Measurements from ENCODE around the gene SOCS3.
A peak's percentile ranks its signal among the peaks of the same experiment; 100 is the strongest.

SOCS3 gene

GRCh38 chr17:78390241-78391050, 30.6 kb upstream of the SOCS3 start:
- DNase-seq (ENCODE audit: low spot score): peak; percentile 91

- peak; percentile 44 for DNase-seq (ENCODE audit: low spot score)
These were observed 28.4 kb upstream of the SOCS3 start for GRCh38 chr17:78387977-78388941.

GRCh38 chr17:78384479-78385175, 24.8 kb upstream of the SOCS3 start:
- DNase-seq (ENCODE audit: low spot score): no peak

GRCh38 chr17:78383725-78384471, 24.0 kb upstream of the SOCS3 start:
- peak; percentile 93 for DNase-seq (ENCODE audit: low spot score)

- DNase-seq (ENCODE audit: low spot score): no peak
These were observed 21.8 kb upstream of the SOCS3 start for GRCh38 chr17:78381601-78382232.

- DNase-seq (ENCODE audit: low spot score): no peak
These were observed 20.5 kb upstream of the SOCS3 start for GRCh38 chr17:78380370-78380769.

- peak; percentile 65 for DNase-seq (ENCODE audit: low spot score)
These were observed 19.2 kb upstream of the SOCS3 start for GRCh38 chr17:78379131-78379491.

- DNase-seq (ENCODE audit: low spot score): peak; percentile 80
These were observed 18.6 kb upstream of the SOCS3 start, which contains the start of gene PGS1 for GRCh38 chr17:78378225-78379130. Gene PGS1, plus strand, starts transcription at chr17:78378649. Its CDS starts 17 bp downstream, at chr17:78378666.

- no peak for DNase-seq (ENCODE audit: low spot score)
These were observed 18.0 kb upstream of the SOCS3 start for GRCh38 chr17:78377858-78378224.

- no peak for DNase-seq (ENCODE audit: low spot score)
These were observed 16.3 kb upstream of the SOCS3 start for GRCh38 chr17:78376161-78376560.

- peak; percentile 85 for DNase-seq (ENCODE audit: low spot score)
These were observed 15.7 kb upstream of the SOCS3 start for GRCh38 chr17:78375401-78376151.

GRCh38 chr17:78374631-78375274, 14.9 kb upstream of the SOCS3 start:
- DNase-seq (ENCODE audit: low spot score): peak; percentile 69

GRCh38 chr17:78374189-78374588, 14.3 kb upstream of the SOCS3 start:
- no peak for DNase-seq (ENCODE audit: low spot score)

GRCh38 chr17:78372841-78373240, 13.0 kb upstream of the SOCS3 start:
- no peak for DNase-seq (ENCODE audit: low spot score)

GRCh38 chr17:78371056-78371455, 11.2 kb upstream of the SOCS3 start:
- no peak for DNase-seq (ENCODE audit: low spot score)

GRCh38 chr17:78369791-78370381, 10.0 kb upstream of the SOCS3 start:
- DNase-seq (ENCODE audit: low spot score): no peak

- DNase-seq (ENCODE audit: low spot score): no peak
These were observed 9.1 kb upstream of the SOCS3 start for GRCh38 chr17:78368854-78369495.

- DNase-seq (ENCODE audit: low spot score): no peak
These were observed 8.5 kb upstream of the SOCS3 start for GRCh38 chr17:78368348-78368747.
